ENCODE measurements around the gene AHNAK. TPM values are rescaled to one million over a fixed set of nuclear protein-coding genes. Genes with fewer than 3 reads are reported as not detected.

The AHNAK gene
- polyA plus RNA-seq, 1 experiment: 145 TPM

- no peak overlapping the region for H3K4me3 ChIP-seq (ENCODE audit: low read depth, low read length)
- TF ChIP-seq CTCF (IDR thresholded peaks at IDR 0.05; ENCODE audit: insufficient read depth, low read depth, low read length): no peak
- CTCF ChIA-PET: interaction anchor here (1.2 to 4.6 kb wide), 4 partner anchors 10 to 74 kb away, joined by 4 to 16 read pairs (median 5); no protein-coding TSS in a partner anchor
- no peaks in the 10 kb centered on the region for H3K27me3 ChIP-seq (ENCODE audit: control insufficient read depth, insufficient read depth, low read length)
- POLR2A ChIA-PET: interaction anchor here (1.0 kb wide), 1 partner anchor 28 kb away, joined by 4 read pairs; no protein-coding TSS in a partner anchor
- no peak for DNase-seq (ENCODE audit: low read depth)
- no peaks in the 10 kb centered on the region for H3K36me3 ChIP-seq (ENCODE audit: control insufficient read depth, insufficient read depth, low read length)
Measured at GRCh38 chr11:62498031-62498430, 48.6 kb downstream of the AHNAK start.

- ChIA-PET CTCF (interaction anchor here (1.1 to 4.6 kb wide), 5 partner anchors 10 to 94 kb away, joined by 4 to 16 read pairs (median 5); partner anchors contain the start of gene TUT1), POLR2A (interaction anchor here (1.0 kb wide), 1 partner anchor 27 kb away, joined by 4 read pairs; no protein-coding TSS in a partner anchor)
Measured at GRCh38 chr11:62497132-62497801, 49.3 kb downstream of the AHNAK start.

GRCh38 chr11:62496676-62497075 is 49.9 kb downstream of the AHNAK start:
- DNase-seq (ENCODE audit: low read depth): no peak
- Histone ChIP-seq H3K36me3 (ENCODE audit: control insufficient read depth, insufficient read depth, low read length) (no peaks in the 10 kb centered on the region), H3K27me3 (ENCODE audit: control insufficient read depth, insufficient read depth, low read length) (no peaks in the 10 kb centered on the region), H3K4me3 (ENCODE audit: low read depth, low read length) (no peak overlapping the region)
- ChIA-PET POLR2A (no interaction called here), CTCF (interaction anchor here (1.1 to 4.6 kb wide), 4 partner anchors 10 to 95 kb away, joined by 4 to 16 read pairs (median 5); partner anchors contain the start of gene TUT1)
- TF ChIP-seq CTCF (IDR thresholded peaks at IDR 0.05; ENCODE audit: insufficient read depth, low read depth, low read length): no peak

More at GRCh38 chr11:62497132-62497801, 49.3 kb downstream of the AHNAK start:
- 0 out of 2 replicates have a peak, but pooled peaks have one; percentile 20 for TF ChIP-seq CTCF (IDR thresholded peaks at IDR 0.05; ENCODE audit: insufficient read depth, low read depth, low read length)
- DNase-seq (ENCODE audit: low read depth): no peak
- Histone ChIP-seq H3K36me3 (ENCODE audit: control insufficient read depth, insufficient read depth, low read length) (no peaks in the 10 kb centered on the region), H3K4me3 (ENCODE audit: low read depth, low read length) (no peak overlapping the region), H3K27me3 (ENCODE audit: control insufficient read depth, insufficient read depth, low read length) (no peaks in the 10 kb centered on the region)

GRCh38 chr11:62494246-62494645 is 52.4 kb downstream of the AHNAK start:
- DNase-seq (ENCODE audit: low read depth): no peak
- POLR2A ChIA-PET: no interaction called here
- no peak for TF ChIP-seq CTCF (IDR thresholded peaks at IDR 0.05; ENCODE audit: insufficient read depth, low read depth, low read length)
- CTCF ChIA-PET: no interaction called here
- no peaks in the 10 kb centered on the region for H3K36me3 ChIP-seq (ENCODE audit: control insufficient read depth, insufficient read depth, low read length)
- H3K4me3 ChIP-seq (ENCODE audit: low read depth, low read length): no peak overlapping the region
- H3K27me3 ChIP-seq (ENCODE audit: control insufficient read depth, insufficient read depth, low read length): no peaks in the 10 kb centered on the region

- no peak for TF ChIP-seq CTCF (IDR thresholded peaks at IDR 0.05; ENCODE audit: insufficient read depth, low read depth, low read length)
- POLR2A ChIA-PET: no interaction called here
- H3K4me3 ChIP-seq (ENCODE audit: low read depth, low read length): no peak overlapping the region
- no peaks in the 10 kb centered on the region for H3K27me3 ChIP-seq (ENCODE audit: control insufficient read depth, insufficient read depth, low read length)
- CTCF ChIA-PET: no interaction called here
- H3K36me3 ChIP-seq (ENCODE audit: control insufficient read depth, insufficient read depth, low read length): no peaks in the 10 kb centered on the region
- DNase-seq (ENCODE audit: low read depth): no peak
Measured at GRCh38 chr11:62493801-62494200, 52.8 kb downstream of the AHNAK start.
